ENCODE results near the gene TRAF2.
A peak's percentile ranks its signal among the peaks of the same experiment; 100 is the strongest.
"Not testable (repeated sequence)": the region's sequence is repeated elsewhere in the genome, so short reads cannot be mapped to it uniquely, and the experiment has no call there.

TRAF2 gene

DNA sequence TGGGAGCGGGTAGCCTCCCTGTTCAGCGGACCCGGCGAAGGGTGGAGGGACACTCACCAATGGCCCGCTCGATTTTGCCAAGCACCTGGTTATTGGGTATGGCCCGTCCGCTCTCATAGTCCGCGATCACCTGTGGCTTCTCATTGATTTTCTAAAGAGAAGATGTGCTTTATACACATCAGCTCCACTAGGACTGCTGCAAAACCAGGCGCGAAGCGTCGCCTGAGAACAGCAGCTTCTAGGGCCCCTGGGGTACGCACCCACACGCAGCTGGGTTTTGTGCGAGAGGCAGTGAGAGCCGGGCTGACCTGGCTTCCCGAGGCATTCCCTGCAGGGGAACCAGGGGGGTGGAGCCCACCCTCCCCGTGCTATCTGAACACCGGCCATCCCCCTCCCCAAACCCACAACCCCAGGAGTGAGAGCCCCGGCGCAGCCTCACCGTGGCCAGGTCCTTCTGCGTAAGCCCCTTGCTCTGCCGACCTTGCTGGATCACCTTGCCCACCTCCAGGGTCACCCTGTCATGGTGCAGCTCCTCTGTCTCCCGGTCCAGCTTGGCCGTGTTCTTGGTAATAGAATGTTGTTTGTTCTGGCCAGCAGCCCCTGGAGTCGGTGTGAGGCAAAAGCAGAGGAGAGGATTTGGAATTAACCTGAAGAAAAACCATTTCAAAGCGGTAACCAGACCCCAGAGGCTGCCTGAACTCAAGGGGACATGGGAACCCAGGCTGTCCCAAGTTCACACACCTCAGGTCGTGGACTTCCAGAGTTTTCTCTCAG lies 23.3 kb upstream of the TRAF2 start:
- Histone ChIP-seq H3K9ac (ENCODE audit: low read depth, low read length) (no peak overlapping the region), H3K36me3 (ENCODE audit: insufficient read depth, low read depth, low read length) (peaks cover 41% of the 10 kb centered on the region)

GRCh38 chr9:136863623-136864273 lies 22.6 kb upstream of the TRAF2 start:
- Histone ChIP-seq H3K9me3 (ENCODE audit: insufficient read depth, low read depth, low read length) (peaks cover 17% of the 10 kb centered on the region; the same call in 1 of the 2 replicates), H3K36me3 (ENCODE audit: insufficient read depth, low read depth, low read length) (peaks cover 41% of the 10 kb centered on the region), H3K9ac (ENCODE audit: low read depth, low read length) (no peak overlapping the region), H3K27ac (ENCODE audit: low read length) (no peak overlapping the region), H3K4me3 (ENCODE audit: low read length) (no peak overlapping the region), H3K4me1 (ENCODE audit: insufficient read depth, low read length) (peaks cover 3% of the 10 kb centered on the region; the same call in 1 of the 2 replicates), H3K27me3 (ENCODE audit: insufficient read depth, low read length) (no peaks in the 10 kb centered on the region)

More for the DNA sequence above, 23.3 kb upstream of the TRAF2 start:
- peaks cover 12% of the 10 kb centered on the region; the same call in 1 of the 2 replicates for H3K9me3 ChIP-seq (ENCODE audit: insufficient read depth, low read depth, low read length)
- H3K27me3 ChIP-seq (ENCODE audit: insufficient read depth, low read length): no peaks in the 10 kb centered on the region
- H3K27ac ChIP-seq (ENCODE audit: low read length): no peak overlapping the region
- H3K4me1 ChIP-seq (ENCODE audit: insufficient read depth, low read length): peaks cover 3% of the 10 kb centered on the region; the same call in 1 of the 2 replicates
- H3K4me3 ChIP-seq (ENCODE audit: low read length): no peak overlapping the region

DNA sequence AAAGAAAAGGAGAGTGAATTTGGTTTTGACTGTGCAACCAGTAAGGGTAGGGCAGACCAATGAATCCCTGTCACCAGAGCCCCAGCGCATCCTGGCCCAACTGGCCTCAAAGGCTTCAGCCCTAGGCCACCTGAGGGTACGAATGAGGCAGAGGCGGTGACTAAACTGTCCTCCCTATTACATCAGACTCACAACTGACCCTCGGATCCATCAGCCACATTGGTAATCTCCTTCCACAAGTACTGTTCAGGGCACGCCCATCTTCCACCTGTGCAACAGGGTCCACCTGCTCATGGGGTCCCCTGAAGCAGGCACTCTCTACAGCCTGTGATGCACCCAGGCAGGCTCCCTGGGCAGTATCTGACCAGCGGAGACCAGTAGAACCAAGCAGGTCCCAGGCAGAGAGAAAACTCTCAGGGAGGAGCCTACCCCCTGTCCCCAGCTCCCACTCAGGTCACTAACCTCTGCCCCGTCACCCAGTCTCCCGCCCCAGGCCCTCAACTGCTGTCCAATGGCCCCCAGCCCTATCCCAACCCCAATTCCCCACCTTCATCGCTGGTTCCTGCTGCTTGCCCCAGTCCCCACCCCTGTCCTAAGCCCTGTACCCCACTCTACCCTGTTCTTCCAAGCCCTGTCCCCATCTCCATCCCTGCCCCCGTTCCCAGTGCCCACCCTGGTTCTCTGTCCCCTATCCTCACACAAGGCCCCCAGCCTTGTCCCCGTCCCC lies 21.1 kb upstream of the TRAF2 start:
- Histone ChIP-seq H3K4me1 (ENCODE audit: insufficient read depth, low read length) (peaks cover 3% of the 10 kb centered on the region; the same call in 1 of the 2 replicates), H3K27ac (ENCODE audit: low read length) (no peak overlapping the region), H3K4me3 (ENCODE audit: low read length) (peak overlapping the region; percentile 76), H3K36me3 (ENCODE audit: insufficient read depth, low read depth, low read length) (peaks cover 41% of the 10 kb centered on the region), H3K9me3 (ENCODE audit: insufficient read depth, low read depth, low read length) (peaks cover 17% of the 10 kb centered on the region; the same call in 1 of the 2 replicates), H3K9ac (ENCODE audit: low read depth, low read length) (peak overlapping the region; percentile 73; the same call in 1 of the 2 replicates), H3K27me3 (ENCODE audit: insufficient read depth, low read length) (no peaks in the 10 kb centered on the region)

DNA sequence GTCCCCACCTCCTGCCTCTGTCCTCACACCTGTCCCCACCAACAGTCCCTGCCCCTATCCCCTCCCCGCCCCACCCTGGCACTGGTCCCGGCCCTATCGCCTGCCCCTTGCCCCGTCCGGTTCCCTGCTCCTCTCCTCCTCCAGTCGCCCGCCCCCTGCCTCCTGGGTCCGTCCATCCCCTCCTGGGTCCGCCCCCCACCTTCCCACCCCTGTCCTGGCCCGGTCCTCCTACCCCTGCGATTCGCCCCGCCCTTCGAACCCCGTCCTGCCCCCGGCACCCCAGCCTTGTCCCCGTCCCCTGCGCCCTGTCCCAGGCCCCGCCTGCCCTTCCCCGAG lies 20.6 kb upstream of the TRAF2 start:
- peak overlapping the region; percentile 76 for H3K4me3 ChIP-seq (ENCODE audit: low read length)
- H3K9me3 ChIP-seq (ENCODE audit: insufficient read depth, low read depth, low read length): peaks cover 21% of the 10 kb centered on the region
- peaks cover 3% of the 10 kb centered on the region; the same call in 1 of the 2 replicates for H3K4me1 ChIP-seq (ENCODE audit: insufficient read depth, low read length)
- no peaks in the 10 kb centered on the region for H3K27me3 ChIP-seq (ENCODE audit: insufficient read depth, low read length)
- H3K9ac ChIP-seq (ENCODE audit: low read depth, low read length): peak overlapping the region; percentile 73; the same call in 1 of the 2 replicates
- H3K27ac ChIP-seq (ENCODE audit: low read length): no peak overlapping the region
- peaks cover 37% of the 10 kb centered on the region for H3K36me3 ChIP-seq (ENCODE audit: insufficient read depth, low read depth, low read length)

- not testable (repeated sequence) for H3K27ac ChIP-seq (ENCODE audit: low read length); H3K27me3 ChIP-seq (ENCODE audit: insufficient read depth, low read length); H3K4me1 ChIP-seq (ENCODE audit: insufficient read depth, low read length); H3K9ac ChIP-seq (ENCODE audit: low read depth, low read length)
- Histone ChIP-seq H3K4me3 (ENCODE audit: low read length) (peak overlapping the region; percentile 46; the same call in 1 of the 2 replicates), H3K9me3 (ENCODE audit: insufficient read depth, low read depth, low read length) (peaks cover 30% of the 10 kb centered on the region), H3K36me3 (ENCODE audit: insufficient read depth, low read depth, low read length) (peaks cover 24% of the 10 kb centered on the region)
Measured at GRCh38 chr9:136866898-136867421, 19.4 kb upstream of the TRAF2 start.

DNA sequence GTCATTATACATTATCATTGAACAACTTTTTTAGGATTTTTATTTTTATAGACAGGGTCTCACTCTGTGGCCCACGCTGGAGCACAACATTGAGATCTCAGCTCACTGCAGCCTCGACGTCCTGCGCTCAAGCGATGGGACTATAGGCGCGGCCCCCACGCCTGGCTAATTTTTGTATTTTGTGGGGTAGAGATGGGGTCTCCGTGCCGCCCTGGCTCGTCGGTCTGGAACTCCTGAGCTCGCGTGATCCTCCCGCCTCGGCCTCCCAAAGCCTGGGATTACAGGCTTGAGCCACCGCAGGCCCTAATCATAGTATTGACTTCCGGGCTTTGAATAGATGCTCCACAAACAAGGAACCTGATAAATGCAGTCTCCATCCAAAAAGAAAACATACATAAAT lies 18.8 kb upstream of the TRAF2 start:
- H3K4me3 ChIP-seq (ENCODE audit: low read length): no peak overlapping the region
- H3K9me3 ChIP-seq (ENCODE audit: insufficient read depth, low read depth, low read length): peaks cover 34% of the 10 kb centered on the region
- no peaks in the 10 kb centered on the region for H3K27me3 ChIP-seq (ENCODE audit: insufficient read depth, low read length)
- H3K9ac ChIP-seq (ENCODE audit: low read depth, low read length): no peak overlapping the region
- peaks cover 19% of the 10 kb centered on the region for H3K36me3 ChIP-seq (ENCODE audit: insufficient read depth, low read depth, low read length)
- H3K4me1 ChIP-seq (ENCODE audit: insufficient read depth, low read length): peaks cover 3% of the 10 kb centered on the region; the same call in 1 of the 2 replicates
- H3K27ac ChIP-seq (ENCODE audit: low read length): no peak overlapping the region

- H3K27ac ChIP-seq (ENCODE audit: low read length): no peak overlapping the region
Measured at GRCh38 chr9:136867917-136868316, 18.4 kb upstream of the TRAF2 start.

DNA sequence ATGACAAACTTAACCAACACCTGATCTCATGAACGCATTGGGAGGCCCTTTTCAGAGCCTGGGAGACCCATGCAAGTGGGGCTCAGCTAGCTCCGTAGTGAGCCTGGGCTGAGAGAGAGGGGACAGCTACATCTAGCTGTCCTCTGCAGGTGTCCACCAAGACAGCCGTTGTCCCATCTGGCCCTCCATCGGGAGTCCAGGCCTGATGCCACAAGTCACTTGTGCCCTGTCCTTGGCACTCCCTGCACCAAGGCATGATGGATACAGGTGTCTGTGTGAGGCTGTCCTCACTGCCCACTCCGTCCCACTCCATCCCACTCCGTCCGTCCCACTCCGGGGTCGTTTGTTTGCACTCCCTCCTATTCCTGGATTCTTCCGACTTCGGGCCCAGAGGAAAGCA lies 17.7 kb upstream of the TRAF2 start:
- H3K36me3 ChIP-seq (ENCODE audit: insufficient read depth, low read depth, low read length): peaks cover 8% of the 10 kb centered on the region

More at GRCh38 chr9:136867917-136868316, 18.4 kb upstream of the TRAF2 start:
- Histone ChIP-seq H3K36me3 (ENCODE audit: insufficient read depth, low read depth, low read length) (peaks cover 15% of the 10 kb centered on the region), H3K4me1 (ENCODE audit: insufficient read depth, low read length) (peaks cover 3% of the 10 kb centered on the region; the same call in 1 of the 2 replicates), H3K27me3 (ENCODE audit: insufficient read depth, low read length) (no peaks in the 10 kb centered on the region), H3K9me3 (ENCODE audit: insufficient read depth, low read depth, low read length) (peaks cover 39% of the 10 kb centered on the region), H3K9ac (ENCODE audit: low read depth, low read length) (no peak overlapping the region), H3K4me3 (ENCODE audit: low read length) (no peak overlapping the region)

GRCh38 chr9:136869611-136870010 lies 16.7 kb upstream of the TRAF2 start:
- not testable (repeated sequence) for H3K4me1 ChIP-seq (ENCODE audit: insufficient read depth, low read length); H3K9ac ChIP-seq (ENCODE audit: low read depth, low read length); H3K27me3 ChIP-seq (ENCODE audit: insufficient read depth, low read length); H3K27ac ChIP-seq (ENCODE audit: low read length); H3K4me3 ChIP-seq (ENCODE audit: low read length); H3K36me3 ChIP-seq (ENCODE audit: insufficient read depth, low read depth, low read length)
- H3K9me3 ChIP-seq (ENCODE audit: insufficient read depth, low read depth, low read length): peaks cover 48% of the 10 kb centered on the region

More for the DNA sequence above, 17.7 kb upstream of the TRAF2 start:
- Histone ChIP-seq H3K4me1 (ENCODE audit: insufficient read depth, low read length) (peaks cover 3% of the 10 kb centered on the region; the same call in 1 of the 2 replicates), H3K9me3 (ENCODE audit: insufficient read depth, low read depth, low read length) (peaks cover 46% of the 10 kb centered on the region), H3K27me3 (ENCODE audit: insufficient read depth, low read length) (no peaks in the 10 kb centered on the region), H3K4me3 (ENCODE audit: low read length) (no peak overlapping the region), H3K9ac (ENCODE audit: low read depth, low read length) (no peak overlapping the region), H3K27ac (ENCODE audit: low read length) (no peak overlapping the region)

- no peak overlapping the region for H3K27ac ChIP-seq (ENCODE audit: low read length)
- no peak overlapping the region for H3K9ac ChIP-seq (ENCODE audit: low read depth, low read length)
- H3K4me3 ChIP-seq (ENCODE audit: low read length): no peak overlapping the region
- H3K9me3 ChIP-seq (ENCODE audit: insufficient read depth, low read depth, low read length): peaks cover 31% of the 10 kb centered on the region
- no peaks in the 10 kb centered on the region for H3K36me3 ChIP-seq (ENCODE audit: insufficient read depth, low read depth, low read length)
- H3K27me3 ChIP-seq (ENCODE audit: insufficient read depth, low read length): no peaks in the 10 kb centered on the region
- H3K4me1 ChIP-seq (ENCODE audit: insufficient read depth, low read length): no peaks in the 10 kb centered on the region
Measured at GRCh38 chr9:136875155-136875554, 11.2 kb upstream of the TRAF2 start.

- H3K36me3 ChIP-seq (ENCODE audit: insufficient read depth, low read depth, low read length): no peaks in the 10 kb centered on the region
- no peak overlapping the region for H3K9ac ChIP-seq (ENCODE audit: low read depth, low read length)
- H3K27ac ChIP-seq (ENCODE audit: low read length): no peak overlapping the region
- peaks cover 20% of the 10 kb centered on the region for H3K9me3 ChIP-seq (ENCODE audit: insufficient read depth, low read depth, low read length)
- H3K4me1 ChIP-seq (ENCODE audit: insufficient read depth, low read length): no peaks in the 10 kb centered on the region
- H3K4me3 ChIP-seq (ENCODE audit: low read length): no peak overlapping the region
- H3K27me3 ChIP-seq (ENCODE audit: insufficient read depth, low read length): no peaks in the 10 kb centered on the region
Measured at GRCh38 chr9:136876476-136876875, 9.8 kb upstream of the TRAF2 start.

Data from iPS-20b (cell line).